ENCODE measurements around the gene CTDSP2.

- no peak for TF ChIP-seq POLR2A (IDR thresholded peaks at IDR 0.05; ENCODE audit: low read depth, low read length)
- TF ChIP-seq POLR2AphosphoS5 (IDR thresholded peaks at IDR 0.05; ENCODE audit: low read depth, low read length) = no peak
- TF ChIP-seq TAF1 (IDR thresholded peaks at IDR 0.05; ENCODE audit: borderline replicate concordance, low read depth, low read length) = no peak
These were observed 33.2 kb downstream of the CTDSP2 start for GRCh38 chr12:57813111-57813970.
